ENCODE results near the gene TNFAIP2. TPM values are rescaled to one million over a fixed set of nuclear protein-coding genes. Genes with fewer than 3 reads are reported as not detected.
"Not testable (repeated sequence)": the region's sequence is repeated elsewhere in the genome, so short reads cannot be mapped to it uniquely, and the experiment has no call there.

The TNFAIP2 gene
- total RNA-seq, 2 experiments from 2014 or later: 0.10 to 0.85 TPM

DNA sequence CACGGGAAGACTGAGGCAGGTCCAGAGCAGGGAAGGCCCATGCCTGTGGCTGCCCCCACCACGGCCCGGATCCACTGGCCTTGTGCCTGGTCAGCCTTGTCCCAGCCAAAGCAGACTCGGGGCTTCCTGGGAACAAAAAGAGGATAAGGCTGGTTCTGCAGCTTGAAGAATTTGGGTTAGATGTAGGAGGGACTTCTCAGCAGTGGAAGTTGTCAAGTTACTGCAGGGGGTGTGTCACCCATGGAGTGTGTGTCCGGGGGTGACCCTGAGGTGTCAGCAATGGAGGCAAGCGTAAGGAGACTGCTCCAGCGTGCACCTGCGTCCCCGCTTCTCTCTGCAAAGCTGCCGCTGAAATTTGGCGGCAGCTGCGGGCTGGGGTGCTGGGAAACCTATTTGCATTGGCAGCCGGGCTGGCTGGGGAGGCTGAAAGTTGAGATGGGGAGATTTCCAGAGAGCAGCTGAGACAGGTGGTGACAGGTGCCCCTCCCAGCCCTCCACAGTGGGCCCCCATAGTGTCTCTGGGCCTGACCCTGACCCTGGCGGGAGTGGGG lies 12.5 kb upstream of the TNFAIP2 start:
- peaks cover 3% of the 10 kb centered on the region for H3K4me1 Mint-ChIP-seq
- H3K27ac Mint-ChIP-seq: no peak overlapping the region
- H3K4me3 Mint-ChIP-seq: no peak overlapping the region
- no peaks in the 10 kb centered on the region for H3K9me3 Mint-ChIP-seq
- no peak for DNase-seq
- H3K36me3 Mint-ChIP-seq: no peaks in the 10 kb centered on the region
- peaks cover 10% of the 10 kb centered on the region for H3K27me3 Mint-ChIP-seq

DNA sequence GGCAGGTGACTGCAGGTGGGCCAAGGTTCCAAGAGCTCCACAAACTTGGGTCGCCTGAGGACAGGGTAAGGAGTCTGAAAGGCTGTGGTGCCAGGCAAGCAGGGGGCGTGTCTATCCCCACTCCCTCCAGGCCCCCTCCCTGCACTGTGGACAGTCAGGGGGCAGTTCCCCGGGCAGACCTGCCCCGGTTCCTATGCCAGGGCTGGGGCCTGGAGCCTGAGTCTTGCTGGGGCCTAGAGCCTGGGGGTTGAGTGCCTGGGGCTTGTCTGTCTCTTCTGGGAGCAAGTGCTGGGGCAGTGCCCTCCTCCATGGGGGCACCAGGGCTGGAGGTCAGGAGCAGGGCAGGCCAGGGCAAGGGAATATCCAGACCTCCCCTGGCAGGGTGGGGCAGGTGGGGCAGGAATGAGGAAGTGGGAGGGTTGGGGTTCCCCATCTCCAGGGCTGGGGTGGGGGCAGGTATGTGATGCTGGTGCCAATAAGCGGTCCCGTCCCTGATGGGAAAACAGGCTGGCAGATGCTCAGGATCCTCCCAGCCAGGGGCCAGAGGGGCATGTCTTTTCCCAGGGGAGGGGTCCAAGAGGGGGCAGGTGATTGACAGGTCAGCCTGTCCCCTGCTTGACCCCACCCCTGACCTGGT lies 11.9 kb upstream of the TNFAIP2 start:
- H3K27me3 Mint-ChIP-seq: peaks cover 6% of the 10 kb centered on the region
- H3K36me3 Mint-ChIP-seq: no peaks in the 10 kb centered on the region
- peaks cover 3% of the 10 kb centered on the region for H3K4me1 Mint-ChIP-seq
- DNase-seq: no peak
- H3K4me3 Mint-ChIP-seq: no peak overlapping the region
- H3K9me3 Mint-ChIP-seq: no peaks in the 10 kb centered on the region
- H3K27ac Mint-ChIP-seq: no peak overlapping the region

DNA sequence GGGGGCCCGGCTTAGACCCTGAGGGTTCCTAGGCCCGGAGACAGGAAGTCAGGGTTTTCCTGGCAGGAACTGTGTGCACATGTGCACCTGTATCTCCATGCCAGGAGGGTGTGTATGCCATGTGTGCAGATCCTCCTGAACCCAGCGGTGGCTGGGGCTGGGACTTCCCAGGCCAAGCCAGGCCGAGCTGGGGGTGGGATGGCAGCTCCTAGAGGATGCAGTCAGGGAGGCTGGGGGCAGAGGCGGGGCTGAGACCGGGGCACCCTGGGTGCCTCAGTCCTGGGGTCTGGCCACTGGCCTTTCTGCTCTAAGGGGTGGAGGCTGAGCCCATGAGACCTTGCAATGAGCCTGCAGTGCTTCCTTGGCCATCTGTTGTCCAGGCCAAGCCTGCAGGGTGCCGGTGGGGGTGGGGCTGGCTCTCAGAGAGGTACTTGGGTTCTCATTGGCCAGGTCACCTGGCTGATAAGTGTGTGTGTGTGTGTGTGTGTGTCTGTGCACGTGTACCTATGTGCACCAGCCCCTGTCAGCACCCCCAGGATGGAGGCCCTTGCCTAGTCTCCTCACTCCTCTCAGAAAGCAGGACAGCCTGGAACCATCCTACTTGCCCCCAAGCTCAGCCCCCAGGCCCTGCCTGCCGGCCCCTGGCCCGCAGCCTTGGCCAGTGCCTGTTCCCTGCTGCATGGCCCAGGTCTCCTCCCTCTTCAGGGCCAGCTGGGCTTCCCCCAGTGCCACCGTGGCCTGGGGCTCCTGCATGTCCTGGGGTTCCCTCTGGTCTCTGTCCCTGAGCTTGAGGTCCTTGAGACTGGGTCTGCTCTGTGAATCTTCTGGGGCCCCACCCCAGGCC lies 10.6 kb upstream of the TNFAIP2 start:
- H3K27me3 Mint-ChIP-seq: peaks cover 6% of the 10 kb centered on the region
- H3K4me1 Mint-ChIP-seq: peaks cover 3% of the 10 kb centered on the region
- no peak overlapping the region for H3K27ac Mint-ChIP-seq
- no peaks in the 10 kb centered on the region for H3K9me3 Mint-ChIP-seq
- no peak overlapping the region for H3K4me3 Mint-ChIP-seq
- DNase-seq: no peak
- H3K36me3 Mint-ChIP-seq: no peaks in the 10 kb centered on the region

DNA sequence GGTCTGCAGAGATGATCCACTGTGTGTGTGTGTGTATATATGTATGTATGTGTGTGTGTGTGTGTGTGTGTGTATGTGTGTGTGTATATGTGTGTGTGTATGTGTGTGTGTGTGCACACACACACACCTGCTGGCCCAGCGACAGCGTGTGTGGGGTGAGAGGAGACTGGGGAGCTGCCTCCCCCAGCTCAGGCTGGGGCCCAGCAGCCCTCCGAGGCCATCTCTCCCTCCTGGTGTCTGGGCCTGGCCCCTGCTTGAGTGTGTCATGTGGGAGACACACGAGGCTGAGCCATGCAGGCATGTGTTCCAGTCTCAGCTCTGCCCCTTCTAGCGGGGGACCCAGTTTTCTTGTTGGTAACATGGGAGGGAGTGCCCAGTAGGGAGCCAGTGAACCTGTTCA lies 10.0 kb upstream of the TNFAIP2 start:
- Mint-ChIP-seq H3K36me3 (no peaks in the 10 kb centered on the region), H3K9me3 (no peaks in the 10 kb centered on the region), H3K4me3 (no peak overlapping the region), H3K27me3 (peaks cover 6% of the 10 kb centered on the region), H3K4me1 (peaks cover 3% of the 10 kb centered on the region), H3K27ac (no peak overlapping the region)
- DNase-seq: no peak

DNA sequence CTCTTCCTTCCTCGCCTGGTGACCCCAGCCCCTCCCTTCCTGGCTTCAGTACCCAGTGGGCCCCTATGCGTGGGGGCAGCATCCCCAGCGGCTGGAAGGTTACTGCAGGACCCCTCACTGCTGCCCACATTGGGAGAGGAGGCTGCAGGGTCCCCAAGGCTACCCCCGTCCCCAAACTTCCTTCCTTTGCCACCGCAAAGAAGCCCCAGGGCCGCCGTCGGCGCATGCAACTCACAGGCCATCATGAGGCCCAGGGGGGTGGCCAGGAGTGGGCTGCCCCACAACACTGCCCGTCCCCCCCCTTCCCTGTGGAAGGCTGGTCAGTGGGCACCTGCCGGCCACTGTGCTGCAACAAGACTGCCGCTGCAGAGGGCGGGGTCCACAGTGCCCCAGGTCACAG lies 9.5 kb upstream of the TNFAIP2 start:
- Mint-ChIP-seq H3K4me1 (peaks cover 3% of the 10 kb centered on the region), H3K27ac (no peak overlapping the region), H3K4me3 (no peak overlapping the region), H3K9me3 (no peaks in the 10 kb centered on the region), H3K27me3 (peaks cover 6% of the 10 kb centered on the region), H3K36me3 (no peaks in the 10 kb centered on the region)
- DNase-seq: no peak

DNA sequence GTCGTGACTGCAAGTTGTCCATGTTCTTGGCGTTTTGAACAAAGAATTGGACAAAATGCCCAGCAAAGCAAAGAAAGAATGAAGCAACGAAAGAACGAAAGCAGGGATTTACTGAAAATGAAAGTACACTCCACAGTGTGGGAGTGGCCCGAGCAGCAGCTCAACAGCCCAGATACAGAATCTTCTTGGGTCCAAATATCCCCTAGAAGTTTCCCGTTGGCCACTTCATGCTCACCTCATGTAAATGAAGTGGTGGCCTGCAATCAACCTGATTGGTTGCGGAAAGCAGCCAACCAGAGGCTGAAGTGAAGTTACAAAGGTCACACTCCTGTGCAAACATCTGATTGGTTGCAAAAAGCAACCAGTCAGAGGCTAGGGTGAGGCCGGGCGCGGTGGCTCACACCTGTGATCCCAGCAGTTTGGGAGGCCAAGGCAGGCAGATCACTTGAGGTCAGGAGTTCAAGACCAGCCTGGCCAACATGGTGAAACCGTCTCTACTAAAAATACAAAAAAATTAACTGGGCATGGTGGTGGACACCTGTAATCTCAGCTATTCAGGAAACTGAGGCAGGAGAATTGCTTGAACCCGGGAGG lies 8.1 kb upstream of the TNFAIP2 start:
- H3K4me3 Mint-ChIP-seq, DNase-seq, H3K4me1 Mint-ChIP-seq, H3K9me3 Mint-ChIP-seq, H3K27ac Mint-ChIP-seq, H3K36me3 Mint-ChIP-seq: not testable (repeated sequence)
- peaks cover 10% of the 10 kb centered on the region for H3K27me3 Mint-ChIP-seq

DNA sequence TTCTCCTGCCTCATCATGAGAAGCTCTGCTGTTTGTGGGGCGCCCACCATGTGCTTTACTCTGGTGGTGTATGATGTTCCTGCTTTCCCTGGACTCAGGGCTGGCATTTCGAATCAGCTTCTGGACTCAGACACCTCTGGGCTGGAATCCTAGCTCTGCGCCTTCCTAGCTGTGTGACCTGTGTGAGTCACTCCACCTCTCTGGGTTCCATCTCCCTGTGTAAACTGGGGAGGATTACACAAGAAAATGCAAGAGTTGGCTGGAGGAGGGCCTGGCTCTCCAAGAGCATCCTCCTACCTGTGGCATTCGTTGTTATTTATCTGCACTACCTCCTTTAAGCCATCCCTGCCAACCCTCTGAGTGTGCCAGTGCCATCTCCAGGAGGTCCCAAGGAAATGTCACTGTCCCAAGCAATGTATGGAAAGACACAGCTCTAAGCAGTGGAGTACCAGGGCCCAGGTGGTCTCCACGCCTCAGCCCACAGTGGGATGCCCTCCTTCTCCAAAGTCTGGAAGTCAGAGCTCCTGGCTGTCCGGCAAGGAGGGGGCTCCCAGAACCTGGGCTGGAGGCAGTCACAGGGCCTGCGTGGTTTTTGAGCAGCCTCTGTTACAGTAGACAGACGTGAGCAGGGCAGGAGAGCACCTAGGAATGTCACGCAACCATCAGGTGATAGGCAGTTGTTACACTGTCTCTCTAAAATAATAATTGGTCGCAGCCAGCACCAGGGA lies 7.3 kb upstream of the TNFAIP2 start:
- DNase-seq: no peak
- no peaks in the 10 kb centered on the region for H3K36me3 Mint-ChIP-seq
- H3K4me1 Mint-ChIP-seq: peaks cover 3% of the 10 kb centered on the region
- peaks cover 10% of the 10 kb centered on the region for H3K27me3 Mint-ChIP-seq
- H3K9me3 Mint-ChIP-seq: no peaks in the 10 kb centered on the region
- H3K27ac Mint-ChIP-seq: no peak overlapping the region
- no peak overlapping the region for H3K4me3 Mint-ChIP-seq

DNA sequence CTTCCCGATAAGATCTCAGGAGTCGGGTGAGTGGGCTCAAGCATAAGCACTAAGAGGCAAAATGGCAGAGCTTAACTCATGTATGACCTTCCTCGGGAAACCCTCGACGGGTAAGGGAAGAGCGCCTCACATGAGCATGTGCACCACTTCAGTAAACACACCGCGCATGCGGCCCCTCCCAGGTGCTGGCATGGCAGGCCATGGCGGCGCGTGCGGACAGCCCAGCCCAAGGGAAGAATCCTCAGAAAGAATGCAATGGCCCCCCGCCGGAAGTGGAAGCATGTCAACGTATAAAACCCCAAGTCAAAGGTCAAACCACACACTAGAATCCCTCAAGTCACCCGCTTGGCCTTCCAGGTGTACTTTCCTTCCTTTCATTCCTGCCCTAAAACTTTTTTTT lies 6.6 kb upstream of the TNFAIP2 start:
- Mint-ChIP-seq H3K4me3 (no peak overlapping the region), H3K27me3 (peaks cover 16% of the 10 kb centered on the region), H3K9me3 (no peaks in the 10 kb centered on the region), H3K27ac (no peak overlapping the region), H3K36me3 (no peaks in the 10 kb centered on the region), H3K4me1 (peaks cover 3% of the 10 kb centered on the region)
- DNase-seq: no peak

DNA sequence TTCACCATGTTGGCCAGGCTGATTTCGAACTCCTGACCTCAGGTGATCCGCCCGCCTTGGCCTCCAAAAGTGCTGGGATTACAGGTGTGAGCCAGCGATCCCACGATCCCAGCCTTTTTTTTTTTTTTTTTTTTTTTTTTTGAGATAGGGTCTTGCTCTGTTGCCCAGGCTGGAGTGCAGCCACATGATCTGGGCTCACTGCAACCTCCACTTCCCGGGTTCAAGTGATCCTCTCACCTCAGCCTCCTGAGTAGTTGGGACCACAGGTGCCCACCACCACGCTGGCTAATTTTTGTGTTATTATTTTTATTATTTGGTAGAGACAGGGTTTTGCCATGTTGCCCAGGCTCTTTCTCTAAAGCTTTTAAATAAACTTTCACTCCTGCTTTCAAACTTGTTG lies 5.8 kb upstream of the TNFAIP2 start:
- H3K27ac Mint-ChIP-seq, H3K36me3 Mint-ChIP-seq, H3K4me1 Mint-ChIP-seq, H3K9me3 Mint-ChIP-seq, DNase-seq, H3K4me3 Mint-ChIP-seq: not testable (repeated sequence)
- H3K27me3 Mint-ChIP-seq: peaks cover 23% of the 10 kb centered on the region

DNA sequence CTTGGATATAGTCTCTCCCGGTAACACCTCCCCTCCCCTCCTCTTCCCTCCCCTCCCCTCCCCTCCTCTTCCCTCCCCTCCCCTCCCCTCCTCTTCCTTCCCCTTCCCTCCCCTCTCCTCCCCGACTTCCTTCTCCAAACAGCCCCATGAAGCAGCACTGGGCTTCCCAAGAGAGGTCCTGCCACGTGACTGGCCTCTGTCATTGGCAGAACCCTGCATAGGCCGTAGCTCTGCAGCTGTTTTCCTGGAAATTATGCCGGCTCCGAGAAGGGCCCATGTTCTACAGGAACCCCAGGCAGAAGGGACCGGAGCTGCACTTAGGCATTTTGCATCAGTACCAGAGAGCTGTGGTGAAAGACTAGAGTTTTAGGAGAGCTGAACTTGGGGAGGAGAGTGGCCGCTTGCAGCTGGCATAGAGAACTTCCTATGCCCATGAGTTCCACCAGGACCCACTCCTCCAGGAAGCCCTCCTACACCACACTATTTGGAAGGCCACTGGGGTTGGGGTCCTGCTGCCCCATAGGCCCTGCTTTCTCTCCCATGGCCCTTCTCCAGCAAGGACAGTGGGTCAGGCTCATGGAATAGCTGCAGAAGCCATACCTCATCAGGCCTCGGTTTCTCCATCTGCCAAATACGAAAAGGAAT lies 5.1 kb upstream of the TNFAIP2 start:
- peaks cover 3% of the 10 kb centered on the region for H3K4me1 Mint-ChIP-seq
- H3K36me3 Mint-ChIP-seq: no peaks in the 10 kb centered on the region
- DNase-seq: no peak
- H3K9me3 Mint-ChIP-seq: no peaks in the 10 kb centered on the region
- peaks cover 23% of the 10 kb centered on the region for H3K27me3 Mint-ChIP-seq
- no peak overlapping the region for H3K27ac Mint-ChIP-seq
- no peak overlapping the region for H3K4me3 Mint-ChIP-seq

DNA sequence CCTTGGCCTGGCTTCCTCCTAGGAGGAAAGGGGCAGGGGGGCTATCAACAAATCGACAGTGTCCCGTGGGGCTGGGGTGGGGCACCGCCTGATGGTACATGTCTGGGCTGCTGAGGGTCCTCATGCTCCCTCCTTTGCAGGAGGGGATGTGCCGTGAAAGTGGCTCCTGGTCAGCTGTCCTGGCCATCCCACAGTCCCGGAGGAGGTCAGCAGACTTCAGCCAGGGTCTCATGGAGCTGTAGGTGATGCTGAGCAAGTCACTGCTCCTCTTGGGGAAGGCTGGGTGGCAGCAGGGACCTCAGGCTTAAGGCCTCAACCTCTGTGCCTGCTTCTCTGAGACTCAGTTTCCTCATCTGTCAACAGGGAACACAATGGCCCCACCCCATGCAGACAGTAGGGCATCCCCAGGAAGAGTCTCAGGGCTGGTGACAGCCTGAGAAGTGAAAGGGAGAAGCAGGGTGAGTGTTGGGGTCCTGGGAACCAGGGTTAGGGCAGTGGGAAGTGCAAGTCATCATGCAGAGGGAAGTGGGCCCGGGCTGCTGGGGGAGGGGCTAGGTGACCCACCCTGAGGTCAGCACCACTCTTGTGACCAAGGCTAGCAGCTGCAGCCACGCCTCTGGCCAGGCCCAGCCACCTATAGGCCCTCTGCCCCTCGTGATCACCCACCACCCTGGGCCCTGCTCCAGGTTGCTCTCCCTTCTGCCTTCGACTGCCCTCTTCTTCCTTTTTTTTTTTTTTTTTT lies 4.4 kb upstream of the TNFAIP2 start:
- DNase-seq: no peak
- H3K27me3 Mint-ChIP-seq: peaks cover 26% of the 10 kb centered on the region
- H3K4me1 Mint-ChIP-seq: peaks cover 3% of the 10 kb centered on the region
- no peaks in the 10 kb centered on the region for H3K36me3 Mint-ChIP-seq
- no peaks in the 10 kb centered on the region for H3K9me3 Mint-ChIP-seq
- no peak overlapping the region for H3K4me3 Mint-ChIP-seq
- H3K27ac Mint-ChIP-seq: no peak overlapping the region

DNA sequence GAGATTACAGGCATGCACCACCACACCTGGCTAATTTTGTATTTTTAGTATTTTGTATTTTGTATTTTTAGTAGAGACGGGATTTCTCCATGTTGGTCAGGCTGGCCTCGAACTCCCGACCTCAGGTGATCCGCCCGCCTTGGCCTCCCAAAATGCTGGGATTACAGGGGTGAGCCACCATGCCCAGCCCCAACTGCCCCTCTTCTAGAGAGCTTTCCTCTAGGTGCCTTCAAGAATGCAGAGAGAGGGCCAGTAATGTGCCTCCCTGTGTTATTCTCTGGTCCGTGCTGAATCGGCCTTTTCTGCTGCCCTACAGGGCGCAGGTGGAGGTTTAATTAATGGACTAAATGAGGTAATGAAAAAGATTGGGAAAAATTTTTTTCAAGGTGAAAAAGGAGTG lies 3.7 kb upstream of the TNFAIP2 start:
- H3K9me3 Mint-ChIP-seq, H3K4me1 Mint-ChIP-seq, H3K36me3 Mint-ChIP-seq: not testable (repeated sequence)

DNA sequence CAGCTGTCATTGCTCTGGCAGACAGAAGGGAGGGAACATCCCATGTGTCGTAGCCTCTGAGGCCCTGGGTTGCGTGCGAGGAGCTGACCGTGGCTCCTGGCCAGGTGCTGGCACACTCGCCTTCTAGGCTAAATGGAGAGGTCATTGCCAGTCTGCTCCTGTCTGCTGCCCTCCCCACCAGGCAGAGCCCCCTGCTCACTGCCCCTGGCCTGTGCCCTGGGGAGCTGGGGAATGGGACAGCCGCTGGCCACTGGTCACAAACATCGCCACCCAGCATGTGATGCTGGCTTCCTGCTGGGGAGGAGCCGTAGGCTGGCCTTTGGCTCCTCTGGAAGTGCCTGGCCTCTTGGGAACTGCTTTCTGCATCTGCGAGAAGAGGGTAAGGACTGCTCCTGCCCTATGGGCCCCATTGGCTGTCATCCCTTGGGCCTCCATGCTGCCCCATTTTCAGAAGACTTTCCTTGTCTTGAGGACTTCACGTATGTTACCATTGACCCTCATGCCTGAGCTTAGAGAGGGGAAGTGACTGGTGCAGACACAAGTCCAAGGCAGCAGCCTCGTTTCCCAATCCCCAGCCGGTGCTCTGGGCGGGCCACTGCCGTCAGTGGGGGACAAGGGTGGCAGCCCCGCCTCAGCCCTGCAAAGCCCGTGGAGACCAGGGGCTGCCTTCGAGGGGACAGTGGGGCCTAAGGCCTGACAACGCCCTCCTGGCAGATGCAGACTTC lies 2.0 kb upstream of the TNFAIP2 start:
- H3K4me3 Mint-ChIP-seq: no peak overlapping the region
- no peak for DNase-seq
- no peaks in the 10 kb centered on the region for H3K36me3 Mint-ChIP-seq
- H3K27ac Mint-ChIP-seq: no peak overlapping the region
- peaks cover 38% of the 10 kb centered on the region for H3K27me3 Mint-ChIP-seq
- no peaks in the 10 kb centered on the region for H3K9me3 Mint-ChIP-seq
- H3K4me1 Mint-ChIP-seq: no peaks in the 10 kb centered on the region

More for the DNA sequence above, 3.7 kb upstream of the TNFAIP2 start:
- not testable (repeated sequence) for H3K4me3 Mint-ChIP-seq, H3K27ac Mint-ChIP-seq, DNase-seq
- H3K27me3 Mint-ChIP-seq: peaks cover 33% of the 10 kb centered on the region
